Measurements from ENCODE around the gene FSTL3. TPM values are rescaled to one million over a fixed set of nuclear protein-coding genes. Genes with fewer than 3 reads are reported as not detected.

FSTL3 gene
- total and polyA plus RNA-seq, 12 donors = 87.4 to 464 (median 176) TPM

GRCh38 chr19:732148-733069, 56.2 kb downstream of the FSTL3 start:
- intact Hi-C loops (cut with DNase I) = loop anchor here (2.0 to 10.0 kb wide), 3 partner anchors 65 to 138 kb away; no protein-coding TSS in a partner anchor
- H3K4me3 ChIP-seq = no peak overlapping the region
- WGBS, 4 donors = 78 to 89% (median 85%) methylated on average over 18 to 24 of the region's 24 CpGs
- TF ChIP-seq CTCF (IDR thresholded peaks at IDR 0.05) = no peak
- no peak for TF ChIP-seq POLR2A (IDR thresholded peaks at IDR 0.05)
- H3K9me3 ChIP-seq (replicated peaks in 1 of 3) = no peaks in the 10 kb centered on the region
- no peaks in the 10 kb centered on the region for H3K4me1 ChIP-seq (replicated peaks in 1 of 2)
- DNase-seq = no peak
- peaks cover 0 to 6% of the 10 kb centered on the region in 2 donors for H3K36me3 ChIP-seq (replicated peaks in 1 of 2)
- H3K27me3 ChIP-seq = no peaks in the 10 kb centered on the region
- H3K27ac ChIP-seq = no peak overlapping the region

Other genes starting within 250 kb of the FSTL3 start
- gene SHC2, start 215.4 kb upstream of the FSTL3 start, total RNA-seq = 10 to 100 TPM in 8 of 9 donors, 1 to 10 TPM in 1; 6.8 to 81.4 (median 36.3) TPM
- gene SHC2, start 215.4 kb upstream of the FSTL3 start, polyA plus RNA-seq = 100 to 1,000 TPM in 1 of 3 donors, 10 to 100 TPM in 1, 1 to 10 TPM in 1; 1.2 to 196 (median 45.9) TPM
- 1 to 10 TPM in 2 of 9 donors, under 1 TPM in 6, not detected in 1; 0.14 to 1.2 (median 0.67) TPM for gene MADCAM1, start 179.9 kb upstream of the FSTL3 start, total RNA-seq
- gene MADCAM1, start 179.9 kb upstream of the FSTL3 start, polyA plus RNA-seq = 1 to 10 TPM in 2 of 3 donors, not detected in 1; 2.2 to 4.8 TPM
- gene TPGS1, start 168.9 kb upstream of the FSTL3 start, total RNA-seq = 100 to 1,000 TPM in 2 of 9 donors, 10 to 100 TPM in 7; 17.9 to 123 (median 39.9) TPM
- gene TPGS1, start 168.9 kb upstream of the FSTL3 start, polyA plus RNA-seq = 10 to 100 TPM in 2 of 3 donors, under 1 TPM in 1; 0.07 to 43.6 (median 33.5) TPM
- gene CDC34, start 144.6 kb upstream of the FSTL3 start, total RNA-seq = 10 to 100 TPM; 42.4 to 85.7 (median 61.9) TPM
- gene CDC34, start 144.6 kb upstream of the FSTL3 start, polyA plus RNA-seq = 100 to 1,000 TPM in 2 of 3 donors, 10 to 100 TPM in 1; 22.2 to 151 (median 124) TPM
- gene GZMM, start 132.3 kb upstream of the FSTL3 start, total RNA-seq = 1 to 10 TPM in 2 of 9 donors, under 1 TPM in 4, not detected in 3; 0.35 to 2.4 (median 0.80) TPM
- gene GZMM, start 132.3 kb upstream of the FSTL3 start, polyA plus RNA-seq = 1 to 10 TPM in 2 of 3 donors, not detected in 1; 1.3 to 1.9 TPM
- gene BSG, start 103.8 kb upstream of the FSTL3 start, total RNA-seq = 1,000 to 10,000 TPM in 1 of 9 donors, 100 to 1,000 TPM in 8; 328 to 1,372 (median 824) TPM
- gene BSG, start 103.8 kb upstream of the FSTL3 start, polyA plus RNA-seq = 1,000 to 10,000 TPM in 2 of 3 donors, 100 to 1,000 TPM in 1; 481 to 2,214 (median 1,591) TPM
- gene HCN2, start 86.5 kb upstream of the FSTL3 start, total RNA-seq = 1 to 10 TPM in 8 of 9 donors, under 1 TPM in 1; 0.74 to 9.1 (median 7.1) TPM
- 1 to 10 TPM in 2 of 3 donors, under 1 TPM in 1; 0.98 to 2.5 (median 1.1) TPM for gene HCN2, start 86.5 kb upstream of the FSTL3 start, polyA plus RNA-seq
- 10 to 100 TPM; 26.3 to 61.4 (median 41.4) TPM for gene POLRMT, start 42.9 kb upstream of the FSTL3 start, total RNA-seq
- 100 to 1,000 TPM in 2 of 3 donors, 10 to 100 TPM in 1; 42.7 to 371 (median 178) TPM for gene POLRMT, start 42.9 kb upstream of the FSTL3 start, polyA plus RNA-seq
- gene FGF22, start 36.5 kb upstream of the FSTL3 start, total RNA-seq = under 1 TPM in 4 of 9 donors, not detected in 5; 0.14 to 0.32 (median 0.29) TPM
- gene FGF22, start 36.5 kb upstream of the FSTL3 start, polyA plus RNA-seq = 1 to 10 TPM in 1 of 3 donors, under 1 TPM in 1, not detected in 1; 0.51 to 1.2 TPM
- 10 to 100 TPM; 18.2 to 76.4 (median 35.8) TPM for gene RNF126, start 13.2 kb upstream of the FSTL3 start, total RNA-seq
- gene RNF126, start 13.2 kb upstream of the FSTL3 start, polyA plus RNA-seq = 10 to 100 TPM in 2 of 3 donors, 1 to 10 TPM in 1; 9.3 to 53.5 (median 51.6) TPM
- gene PRSS57, start 19.1 kb downstream of the FSTL3 start, total RNA-seq = under 1 TPM in 2 of 9 donors, not detected in 7; 0.22 to 0.51 TPM
- under 1 TPM in 1 of 3 donors, not detected in 2; 0.13 TPM for gene PRSS57, start 19.1 kb downstream of the FSTL3 start, polyA plus RNA-seq
- gene PALM, start 32.5 kb downstream of the FSTL3 start, total RNA-seq = 10 to 100 TPM in 8 of 9 donors, 1 to 10 TPM in 1; 8.4 to 63.3 (median 50.6) TPM
- 10 to 100 TPM in 2 of 3 donors, 1 to 10 TPM in 1; 3.9 to 72.2 (median 49.7) TPM for gene PALM, start 32.5 kb downstream of the FSTL3 start, polyA plus RNA-seq
- gene MISP, start 74.7 kb downstream of the FSTL3 start, total RNA-seq = under 1 TPM in 4 of 9 donors, not detected in 5; 0.06 to 0.43 (median 0.15) TPM
- gene MISP, start 74.7 kb downstream of the FSTL3 start, polyA plus RNA-seq = under 1 TPM in 2 of 3 donors, not detected in 1; 0.08 to 0.10 TPM
- gene PTBP1, start 121.1 kb downstream of the FSTL3 start, total RNA-seq = 100 to 1,000 TPM in 8 of 9 donors, 10 to 100 TPM in 1; 64.6 to 236 (median 162) TPM
- gene PTBP1, start 121.1 kb downstream of the FSTL3 start, polyA plus RNA-seq = 100 to 1,000 TPM; 108 to 146 (median 128) TPM
- 1 to 10 TPM in 1 of 9 donors, under 1 TPM in 2, not detected in 6; 0.14 to 1.7 (median 0.32) TPM for gene PLPPR3, start 145.6 kb downstream of the FSTL3 start, total RNA-seq
- gene PLPPR3, start 145.6 kb downstream of the FSTL3 start, polyA plus RNA-seq = under 1 TPM in 2 of 3 donors, not detected in 1; 0.08 to 0.10 TPM
- gene AZU1, start 151.4 kb downstream of the FSTL3 start, total RNA-seq = under 1 TPM in 5 of 9 donors, not detected in 4; 0.11 to 0.87 (median 0.28) TPM
- gene AZU1, start 151.4 kb downstream of the FSTL3 start, polyA plus RNA-seq = 1 to 10 TPM in 1 of 3 donors, under 1 TPM in 1, not detected in 1; 0.30 to 1.1 TPM
- gene PRTN3, start 164.6 kb downstream of the FSTL3 start, total RNA-seq = under 1 TPM in 2 of 9 donors, not detected in 7; 0.32 to 0.33 TPM
- gene PRTN3, start 164.6 kb downstream of the FSTL3 start, polyA plus RNA-seq = under 1 TPM in 2 of 3 donors, not detected in 1; 0.20 to 0.40 TPM
- 1 to 10 TPM in 2 of 9 donors, under 1 TPM in 2, not detected in 5; 0.48 to 2.2 (median 1.1) TPM for gene ELANE, start 175.9 kb downstream of the FSTL3 start, total RNA-seq
- gene ELANE, start 175.9 kb downstream of the FSTL3 start, polyA plus RNA-seq = 1 to 10 TPM in 2 of 3 donors, not detected in 1; 3.3 to 3.4 TPM
- gene CFD, start 183.3 kb downstream of the FSTL3 start, total RNA-seq = 100 to 1,000 TPM in 3 of 9 donors, 10 to 100 TPM in 5, 1 to 10 TPM in 1; 1.2 to 176 (median 62.4) TPM
- gene CFD, start 183.3 kb downstream of the FSTL3 start, polyA plus RNA-seq = 100 to 1,000 TPM in 1 of 3 donors, 10 to 100 TPM in 1, under 1 TPM in 1; 0.92 to 466 (median 47.8) TPM
- 100 to 1,000 TPM in 1 of 9 donors, 10 to 100 TPM in 8; 11.9 to 101 (median 61.2) TPM for gene MED16, start 216.8 kb downstream of the FSTL3 start, total RNA-seq
- 100 to 1,000 TPM in 2 of 3 donors, 1 to 10 TPM in 1; 5.3 to 139 (median 127) TPM for gene MED16, start 216.8 kb downstream of the FSTL3 start, polyA plus RNA-seq
- not detected for gene RNU6-9, start 217.1 kb downstream of the FSTL3 start, total RNA-seq
- not detected for gene RNU6-9, start 217.1 kb downstream of the FSTL3 start, polyA plus RNA-seq
- 10 to 100 TPM in 8 of 9 donors, 1 to 10 TPM in 1; 8.9 to 40.5 (median 29.0) TPM for gene R3HDM4, start 236.8 kb downstream of the FSTL3 start, total RNA-seq
- 10 to 100 TPM; 19.8 to 59.5 (median 57.7) TPM for gene R3HDM4, start 236.8 kb downstream of the FSTL3 start, polyA plus RNA-seq
- under 1 TPM in 2 of 9 donors, not detected in 7; 0.25 to 0.44 TPM for gene KISS1R, start 240.9 kb downstream of the FSTL3 start, total RNA-seq
- gene KISS1R, start 240.9 kb downstream of the FSTL3 start, polyA plus RNA-seq = not detected
- 10 to 100 TPM in 1 of 9 donors, 1 to 10 TPM in 8; 4.2 to 10.2 (median 8.0) TPM for gene ARID3A, start 249.6 kb downstream of the FSTL3 start, total RNA-seq
- 1 to 10 TPM; 1.6 to 6.7 (median 2.1) TPM for gene ARID3A, start 249.6 kb downstream of the FSTL3 start, polyA plus RNA-seq